ENCODE results near the gene ADAM12.

DNA sequence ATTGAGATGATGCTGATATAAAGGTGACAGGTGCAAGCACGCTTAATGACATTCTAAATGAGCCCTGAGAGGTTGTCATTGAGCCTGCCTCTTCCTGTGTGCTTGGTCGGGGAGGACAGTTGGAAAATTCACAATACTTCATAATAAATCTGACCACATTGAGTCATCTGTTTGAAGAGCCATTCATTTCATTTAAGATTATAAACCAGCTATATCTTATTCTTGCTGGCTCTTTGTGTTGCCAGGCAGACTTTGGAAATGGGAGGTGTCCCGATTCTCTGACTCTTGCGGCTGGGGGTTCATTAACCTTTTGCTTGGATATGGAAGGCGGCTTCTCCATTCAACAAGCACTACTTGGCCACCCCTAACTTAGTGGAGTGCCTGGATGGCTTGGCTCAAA is 293.7 kb downstream of the ADAM12 start:
- TF ChIP-seq, protein P1, sequence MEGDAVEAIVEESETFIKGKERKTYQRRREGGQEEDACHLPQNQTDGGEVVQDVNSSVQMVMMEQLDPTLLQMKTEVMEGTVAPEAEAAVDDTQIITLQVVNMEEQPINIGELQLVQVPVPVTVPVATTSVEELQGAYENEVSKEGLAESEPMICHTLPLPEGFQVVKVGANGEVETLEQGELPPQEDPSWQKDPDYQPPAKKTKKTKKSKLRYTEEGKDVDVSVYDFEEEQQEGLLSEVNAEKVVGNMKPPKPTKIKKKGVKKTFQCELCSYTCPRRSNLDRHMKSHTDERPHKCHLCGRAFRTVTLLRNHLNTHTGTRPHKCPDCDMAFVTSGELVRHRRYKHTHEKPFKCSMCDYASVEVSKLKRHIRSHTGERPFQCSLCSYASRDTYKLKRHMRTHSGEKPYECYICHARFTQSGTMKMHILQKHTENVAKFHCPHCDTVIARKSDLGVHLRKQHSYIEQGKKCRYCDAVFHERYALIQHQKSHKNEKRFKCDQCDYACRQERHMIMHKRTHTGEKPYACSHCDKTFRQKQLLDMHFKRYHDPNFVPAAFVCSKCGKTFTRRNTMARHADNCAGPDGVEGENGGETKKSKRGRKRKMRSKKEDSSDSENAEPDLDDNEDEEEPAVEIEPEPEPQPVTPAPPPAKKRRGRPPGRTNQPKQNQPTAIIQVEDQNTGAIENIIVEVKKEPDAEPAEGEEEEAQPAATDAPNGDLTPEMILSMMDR (IDR thresholded peaks at IDR 0.05; ENCODE audit: low read depth, low read length, poor library complexity, severe bottlenecking): no peak
- no peak for TF ChIP-seq EZH2phosphoT487 (IDR thresholded peaks at IDR 0.05; ENCODE audit: borderline replicate concordance, low read length)

Data from DOHH2 (cell line).